Stomach (tissue), 4 donors: ENCODE measurements around the gene TANC1.

Source experiments
- CTCF ChIP-seq, 7 experiments: fragments of 450-650 bp in 4 of 7; fragments of 200-600 bp in 3 of 7; sonication (generic) in 3 of 7; IDR thresholded peaks; one replicate each; pipeline ENCODE4 v1.5.1; 2016 to 2019; ENCODE audit warnings: antibody characterized with exemption in 7 of 7, control low read depth in 2 of 7, mild to moderate bottlenecking in 1 of 7
- POLR2A ChIP-seq, 4 donors: fragments of 450-650 bp; IDR thresholded peaks; one replicate each; pipeline ENCODE4 v1.6.1; 2016; ENCODE audit warnings: antibody characterized with exemption in 4 of 4, control low read depth in 2 of 4, mild to moderate bottlenecking in 1 of 4, moderate library complexity in 1 of 4
- POLR2AphosphoS5 ChIP-seq, 3 donors: sonication (generic); formaldehyde crosslinking; IDR thresholded peaks; one replicate each; pipeline ENCODE4 v1.6.1; 2016; ENCODE audit warnings: antibody characterized with exemption in 3 of 3

GRCh38 chr2:159043710-159044109, 75.3 kb downstream of the TANC1 start:
- TF ChIP-seq CTCF (IDR thresholded peaks at IDR 0.05), result no peak
- no peak for TF ChIP-seq POLR2A (IDR thresholded peaks at IDR 0.05)
- no peak for TF ChIP-seq POLR2AphosphoS5 (IDR thresholded peaks at IDR 0.05)
